ENCODE results near the gene BIRC5.
"Not testable (repeated sequence)": the region's sequence is repeated elsewhere in the genome, so short reads cannot be mapped to it uniquely, and the experiment has no call there.

The BIRC5 gene

DNA sequence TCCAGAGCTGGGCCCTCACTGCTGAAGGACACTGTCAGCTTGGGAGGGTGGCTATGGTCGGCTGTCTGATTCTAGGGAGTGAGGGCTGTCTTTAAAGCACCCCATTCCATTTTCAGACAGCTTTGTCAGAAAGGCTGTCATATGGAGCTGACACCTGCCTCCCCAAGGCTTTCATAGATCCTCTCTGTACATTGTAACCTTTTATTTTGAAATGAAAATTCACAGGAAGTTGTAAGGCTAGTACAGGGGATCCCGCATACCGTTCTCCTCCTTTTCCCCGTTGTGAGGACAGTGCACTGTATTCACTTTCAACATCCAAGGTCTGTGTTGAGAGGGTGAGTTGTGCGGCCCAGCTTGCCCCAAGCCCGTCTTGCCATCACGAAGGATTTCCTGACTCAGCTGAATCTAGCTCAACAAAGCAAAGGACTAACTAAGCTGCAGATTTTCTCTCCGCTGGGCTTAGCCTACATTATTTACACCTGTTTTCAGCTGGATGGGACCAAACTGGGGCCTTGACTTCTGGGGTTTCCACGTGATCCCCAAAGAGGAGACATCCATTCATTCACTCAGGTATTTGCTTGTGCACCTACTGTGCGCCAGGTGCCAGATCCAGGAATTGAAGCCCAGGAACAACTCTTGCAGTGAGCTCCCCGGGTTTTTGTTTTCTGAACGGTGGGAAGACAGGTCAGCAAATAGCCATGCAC, 12.2 kb downstream of the BIRC5 start:
- DNase-seq, result no peak

GRCh38 chr17:78226759-78227454, 12.9 kb downstream of the BIRC5 start:
- no peak for DNase-seq

GRCh38 chr17:78227455-78227916, 13.4 kb downstream of the BIRC5 start:
- no peak for DNase-seq

DNA sequence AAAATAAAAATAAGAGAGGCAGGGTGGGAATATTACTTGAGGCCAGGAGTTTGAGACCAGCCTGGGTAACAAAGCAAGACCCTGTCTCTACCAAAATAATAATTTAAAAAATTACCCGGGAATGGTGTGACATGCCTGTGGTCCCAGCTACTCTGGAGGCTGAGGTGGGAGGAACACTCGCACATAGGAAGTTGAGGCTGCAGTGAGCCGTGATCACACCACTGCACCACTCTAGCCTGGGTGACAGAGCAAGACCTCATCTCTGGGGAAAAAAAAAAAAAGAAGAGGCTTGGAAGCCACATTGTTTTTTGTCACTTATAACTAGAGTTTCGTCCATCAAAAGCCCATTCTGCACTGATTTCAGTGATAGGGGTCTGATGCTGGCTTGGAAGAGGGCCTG, 14.1 kb downstream of the BIRC5 start:
- DNase-seq, result no peak

GRCh38 chr17:78230252-78230962, 16.4 kb downstream of the BIRC5 start:
- no peak for DNase-seq

DNA sequence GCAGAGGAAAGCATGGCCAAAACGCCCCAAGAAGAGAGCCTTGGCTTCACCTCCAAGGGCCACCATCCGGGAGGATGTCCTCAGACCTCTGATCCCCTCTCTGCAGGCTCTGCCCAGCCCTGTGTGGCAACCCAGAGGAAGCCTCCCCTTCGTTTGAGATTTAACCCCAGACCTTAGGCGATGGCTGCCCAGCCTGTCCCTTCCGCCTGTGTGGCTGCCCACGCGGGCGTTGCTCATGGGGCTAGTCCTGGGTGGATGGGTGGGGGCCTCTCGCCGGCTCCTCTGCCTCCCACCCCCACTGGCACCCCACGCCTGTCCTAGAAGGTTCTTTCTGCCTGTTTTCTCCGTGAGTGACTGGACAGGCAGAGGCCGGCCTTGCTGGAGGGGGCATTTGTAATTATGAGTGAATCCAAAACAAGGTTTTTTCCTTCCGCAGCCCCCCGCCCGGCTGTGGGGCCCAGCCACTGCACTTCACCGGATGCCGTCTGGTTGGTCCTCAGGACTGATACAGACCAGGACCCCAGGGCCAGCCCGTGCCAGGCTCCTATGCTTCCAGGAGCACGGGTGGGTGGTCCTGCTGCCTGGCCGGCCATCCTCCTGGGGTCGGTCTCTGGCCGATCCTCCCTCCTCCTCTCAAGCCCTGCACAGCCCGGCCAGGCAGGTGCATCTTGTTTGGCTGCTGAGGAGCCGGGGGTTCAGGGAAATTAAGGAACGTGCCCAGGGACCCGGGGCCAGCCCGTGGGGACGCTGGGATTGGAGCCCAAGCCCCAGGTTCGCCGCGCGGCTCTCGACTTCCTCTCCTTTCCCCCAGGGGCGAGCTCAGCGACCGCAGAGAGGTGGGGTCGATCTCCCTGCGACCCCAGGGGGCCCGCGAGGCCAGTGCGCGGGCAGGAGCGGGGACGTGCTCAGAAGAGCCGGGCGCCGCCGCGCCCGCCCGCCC, 17.2 kb downstream of the BIRC5 start, which contains the start of gene TMEM235:
Gene TMEM235, plus strand, starts transcription at position 636 of the 940 bp plus-strand sequence. CDS start 393 bp downstream, outside the sequence.
- no peak for DNase-seq

GRCh38 chr17:78231991-78232858, 18.2 kb downstream of the BIRC5 start:
- DNase-seq, result peak; percentile 43

DNA sequence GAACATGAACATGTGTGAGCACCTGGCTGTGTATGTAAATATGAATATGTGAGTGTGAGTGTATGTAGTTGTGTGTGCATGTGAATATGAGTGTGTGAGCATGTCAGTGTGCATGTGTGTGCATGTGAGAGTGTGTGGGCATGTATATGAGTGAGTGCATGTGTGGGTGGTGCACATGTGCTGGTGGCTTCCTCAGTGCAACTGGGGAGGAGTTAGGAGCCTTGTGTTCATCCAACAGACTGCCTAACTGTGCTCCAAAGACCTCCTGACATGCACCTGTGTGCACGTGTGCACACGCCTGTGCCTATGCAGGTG, 18.8 kb downstream of the BIRC5 start:
- DNase-seq, result no peak

DNA sequence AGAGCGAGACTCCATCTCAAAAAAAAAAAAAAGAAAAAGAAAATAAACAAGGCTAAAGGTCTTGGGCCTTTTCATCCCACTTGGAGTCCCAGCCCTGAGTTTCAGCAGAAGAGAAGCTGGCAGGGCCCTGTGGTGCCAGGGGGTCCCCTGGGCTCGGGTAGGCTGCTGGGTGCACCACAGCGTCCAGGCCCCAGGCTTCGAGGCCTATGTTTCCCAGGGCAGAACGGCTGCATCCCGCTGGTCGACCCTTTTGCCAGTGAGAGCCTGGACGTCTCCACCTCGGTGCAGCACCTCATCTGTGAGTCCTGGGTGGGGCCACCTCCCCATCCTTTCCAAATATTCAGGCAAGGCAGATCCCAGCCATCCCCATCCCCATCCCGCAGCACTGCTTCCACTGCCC, 19.6 kb downstream of the BIRC5 start:
- DNase-seq, result no peak

- DNase-seq, result no peak
These were observed 20.3 kb downstream of the BIRC5 start for GRCh38 chr17:78234261-78234865.

GRCh38 chr17:78235022-78235421, 21.0 kb downstream of the BIRC5 start:
- DNase-seq, result not testable (repeated sequence)

DNA sequence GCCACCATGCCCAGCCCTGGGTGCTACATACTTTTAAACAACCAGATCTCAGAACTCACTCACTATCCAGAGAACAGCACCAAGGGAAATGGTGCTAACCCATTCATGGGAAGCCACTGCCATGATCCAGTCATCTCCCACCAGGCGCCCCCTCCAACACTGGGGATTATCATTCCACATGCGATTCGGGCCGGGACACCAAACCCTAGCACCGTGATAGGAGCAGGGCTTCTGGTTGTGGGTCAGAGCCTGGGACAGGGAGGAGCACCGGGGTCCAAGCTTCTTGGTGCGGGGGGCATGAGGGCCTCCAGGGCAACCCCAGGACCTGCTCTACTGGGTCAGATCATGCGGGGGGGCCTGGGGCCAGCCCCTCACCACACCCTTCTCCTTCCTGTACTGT, 21.8 kb downstream of the BIRC5 start:
- DNase-seq, result no peak

DNA sequence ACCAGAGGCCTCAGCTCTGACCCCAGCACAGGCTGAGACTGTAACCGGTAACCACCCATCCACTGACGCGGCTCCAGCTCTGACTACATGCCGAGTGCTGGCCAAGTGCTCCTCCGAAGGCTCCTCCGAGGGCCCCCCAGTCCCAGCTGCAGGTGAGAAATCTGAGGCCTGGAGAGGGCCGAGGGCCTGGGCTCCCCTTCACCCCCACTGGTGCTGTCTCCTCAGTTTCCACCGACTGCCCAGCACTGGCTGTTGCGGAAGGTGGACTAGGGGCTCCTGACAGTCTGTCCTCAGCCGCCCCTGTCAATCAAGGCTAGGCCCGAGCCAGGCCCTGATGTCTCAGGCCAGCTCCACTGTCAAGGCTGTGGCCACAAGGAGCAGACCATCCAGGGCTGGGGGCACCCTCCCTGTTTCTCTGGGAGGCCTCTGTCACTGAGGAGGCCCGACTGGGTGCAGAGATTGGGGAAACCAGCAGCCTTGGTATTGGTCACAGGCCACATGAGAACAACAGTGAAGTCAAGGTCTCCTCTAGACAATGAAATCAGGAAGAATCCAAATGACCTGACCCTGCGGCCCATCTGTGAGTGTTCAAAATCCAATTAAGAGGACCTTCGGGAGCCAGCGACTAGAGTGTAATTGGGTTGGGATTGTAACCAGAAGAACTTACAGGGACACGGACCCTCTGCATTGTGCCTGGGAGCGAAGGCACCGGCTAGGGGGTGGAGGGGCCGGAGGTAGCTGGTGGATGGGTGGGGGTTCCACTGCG, 22.5 kb downstream of the BIRC5 start:
- DNase-seq, result no peak

GRCh38 chr17:78237401-78238012, 23.5 kb downstream of the BIRC5 start:
- no peak for DNase-seq

GRCh38 chr17:78238823-78239488, 24.9 kb downstream of the BIRC5 start:
- DNase-seq, result no peak

GRCh38 chr17:78239489-78239931, 25.5 kb downstream of the BIRC5 start:
- no peak for DNase-seq

- no peak for DNase-seq
These were observed 26.1 kb downstream of the BIRC5 start for GRCh38 chr17:78240012-78240655.

- DNase-seq, result no peak
These were observed 26.8 kb downstream of the BIRC5 start for GRCh38 chr17:78240839-78241238.
